Tibial nerve (tissue), 4 donors: ENCODE results near the gene SEMA6A.

Experiments
- EP300 ChIP-seq, 2 donors: sonication (generic); formaldehyde crosslinking; IDR thresholded peaks; one replicate each; pipeline ENCODE4 v1.6.1; 2017; ENCODE audit warnings: antibody characterized with exemption in 2 of 2, mild to moderate bottlenecking in 1 of 2
- POLR2A ChIP-seq, 2 donors: fragments of 450-650 bp; IDR thresholded peaks; one replicate each; pipeline ENCODE4 v1.6.1; 2017; ENCODE audit warnings: antibody characterized with exemption in 2 of 2, mild to moderate bottlenecking in 2 of 2, moderate library complexity in 2 of 2
- TF ChIP-seq, protein P1 (sequence below), 5 experiments: fragments of 200-600 bp in 3 of 5; fragments of 450-650 bp in 2 of 5; sonication (generic) in 3 of 5; IDR thresholded peaks; one replicate each; pipeline ENCODE4 v1.5.1; 2016 to 2019; ENCODE audit warnings: antibody characterized with exemption in 5 of 5, mild to moderate bottlenecking in 3 of 5, moderate library complexity in 2 of 5

DNA sequence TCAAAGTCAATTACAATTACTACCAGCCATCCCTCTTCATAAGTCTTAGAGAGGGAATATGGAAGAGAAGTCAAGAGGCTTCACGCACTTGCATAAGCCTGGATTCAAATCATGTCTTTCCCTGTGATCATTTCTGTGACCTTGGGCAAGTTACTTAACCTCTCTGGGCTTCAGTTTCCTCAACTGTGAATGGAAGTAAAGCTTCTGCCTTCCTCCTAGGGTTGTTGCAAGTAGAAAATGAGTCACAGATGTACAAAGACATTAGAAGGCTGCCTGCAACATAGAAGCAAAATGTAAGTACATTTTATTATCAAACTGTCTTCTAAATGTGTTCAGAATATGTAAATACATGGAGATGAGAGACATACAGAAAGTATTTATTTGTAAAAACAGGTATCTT, 42.3 kb upstream of the SEMA6A start:
- TF ChIP-seq, protein P1, sequence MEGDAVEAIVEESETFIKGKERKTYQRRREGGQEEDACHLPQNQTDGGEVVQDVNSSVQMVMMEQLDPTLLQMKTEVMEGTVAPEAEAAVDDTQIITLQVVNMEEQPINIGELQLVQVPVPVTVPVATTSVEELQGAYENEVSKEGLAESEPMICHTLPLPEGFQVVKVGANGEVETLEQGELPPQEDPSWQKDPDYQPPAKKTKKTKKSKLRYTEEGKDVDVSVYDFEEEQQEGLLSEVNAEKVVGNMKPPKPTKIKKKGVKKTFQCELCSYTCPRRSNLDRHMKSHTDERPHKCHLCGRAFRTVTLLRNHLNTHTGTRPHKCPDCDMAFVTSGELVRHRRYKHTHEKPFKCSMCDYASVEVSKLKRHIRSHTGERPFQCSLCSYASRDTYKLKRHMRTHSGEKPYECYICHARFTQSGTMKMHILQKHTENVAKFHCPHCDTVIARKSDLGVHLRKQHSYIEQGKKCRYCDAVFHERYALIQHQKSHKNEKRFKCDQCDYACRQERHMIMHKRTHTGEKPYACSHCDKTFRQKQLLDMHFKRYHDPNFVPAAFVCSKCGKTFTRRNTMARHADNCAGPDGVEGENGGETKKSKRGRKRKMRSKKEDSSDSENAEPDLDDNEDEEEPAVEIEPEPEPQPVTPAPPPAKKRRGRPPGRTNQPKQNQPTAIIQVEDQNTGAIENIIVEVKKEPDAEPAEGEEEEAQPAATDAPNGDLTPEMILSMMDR (IDR thresholded peaks at IDR 0.05), result no peak
- TF ChIP-seq POLR2A (IDR thresholded peaks at IDR 0.05) (no peak), EP300 (IDR thresholded peaks at IDR 0.05) (no peak)
